Putamen (tissue), 1 donor: ENCODE results near the gene SYNPO2.
"Not testable (repeated sequence)": the region's sequence is repeated elsewhere in the genome, so short reads cannot be mapped to it uniquely, and the experiment has no call there.

Experiments used
- DNase-seq: peaks from one replicate; pipeline ENCODE4 v3.0.0-alpha.2; 2016; ENCODE audit warnings: low spot score

Gene SYNPO2

DNA sequence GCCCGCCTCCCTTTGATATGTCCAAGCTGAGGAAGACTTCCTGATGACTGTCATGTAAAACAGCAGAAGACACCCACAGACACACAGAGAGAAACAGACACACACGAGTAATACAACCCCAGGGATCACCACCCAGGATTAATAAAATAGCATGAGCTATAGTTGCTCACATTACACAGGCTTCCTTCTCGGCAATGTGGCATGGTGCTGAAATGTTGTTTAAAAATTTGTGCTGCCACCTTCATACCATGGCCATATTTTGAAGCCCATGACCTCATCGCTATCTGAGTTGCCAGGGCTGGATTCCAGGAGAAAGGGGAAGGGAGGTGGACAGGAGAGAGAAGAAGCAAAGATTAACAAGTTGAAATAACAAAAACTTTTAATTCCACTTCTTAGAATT is 111.7 kb downstream of the SYNPO2 start:
- no peak for DNase-seq

DNA sequence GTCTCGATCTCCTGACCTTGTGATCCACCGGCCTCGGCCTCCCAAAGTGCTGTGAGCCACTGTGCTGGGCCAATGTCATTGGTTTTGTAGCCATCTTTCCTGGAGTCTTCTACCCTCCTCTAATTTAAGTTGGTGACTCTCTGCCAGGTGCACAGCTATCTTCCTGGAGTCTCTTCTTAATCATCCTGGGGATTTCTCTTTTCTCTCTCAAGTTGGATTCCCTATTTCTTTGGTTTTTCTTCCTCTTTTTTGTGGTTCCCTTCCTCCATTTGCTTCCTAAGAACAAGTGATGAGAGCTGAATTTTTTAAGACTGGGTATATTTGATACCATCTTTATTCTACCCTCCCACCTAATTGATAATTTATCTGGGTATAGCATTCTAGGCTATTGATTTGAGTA is 113.8 kb downstream of the SYNPO2 start:
- DNase-seq, result no peak

DNA sequence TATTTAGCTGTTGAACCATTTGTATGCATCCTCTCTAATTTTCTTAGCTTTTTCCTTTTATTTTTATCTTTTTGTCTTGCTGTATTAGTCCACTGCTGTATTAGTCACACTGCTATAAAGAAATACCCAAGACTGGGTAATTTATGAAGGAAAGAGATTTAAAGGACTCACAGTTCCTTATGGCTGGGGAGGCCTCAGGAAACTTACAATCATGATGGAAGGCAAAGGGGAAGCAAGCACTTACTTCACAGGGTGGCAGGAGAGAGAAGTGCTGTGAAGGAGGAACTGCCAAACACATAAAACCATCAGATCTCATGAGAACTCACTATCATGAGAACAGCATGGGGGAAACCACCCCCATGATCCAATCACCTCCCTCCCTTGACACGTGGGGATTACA is 114.3 kb downstream of the SYNPO2 start:
- not testable (repeated sequence) for DNase-seq

DNA sequence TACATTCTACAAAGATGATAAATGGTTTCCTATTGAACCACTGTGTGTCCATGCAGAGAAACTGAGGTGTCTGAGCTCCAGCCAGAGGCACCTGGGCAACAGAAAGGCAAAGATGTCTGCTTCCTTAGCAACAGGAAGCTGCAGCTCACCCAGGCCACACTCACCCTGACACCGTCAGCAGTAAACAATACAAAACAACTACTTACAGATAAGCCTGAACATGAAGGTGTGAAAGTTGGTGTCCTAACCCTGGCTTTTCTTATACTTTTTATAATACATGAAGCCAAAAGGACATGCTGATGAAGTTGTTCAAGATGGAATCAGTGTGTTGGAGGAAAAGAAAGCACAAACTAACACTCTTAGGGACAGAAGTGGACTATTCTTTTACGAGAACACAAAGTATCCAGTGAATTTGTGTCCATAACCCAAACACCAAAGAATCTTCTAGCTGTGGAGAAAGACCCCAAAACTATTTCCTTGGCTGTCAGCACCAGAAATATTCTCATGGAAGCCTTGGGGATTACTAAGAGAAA is 117.3 kb downstream of the SYNPO2 start:
- no peak for DNase-seq

DNA sequence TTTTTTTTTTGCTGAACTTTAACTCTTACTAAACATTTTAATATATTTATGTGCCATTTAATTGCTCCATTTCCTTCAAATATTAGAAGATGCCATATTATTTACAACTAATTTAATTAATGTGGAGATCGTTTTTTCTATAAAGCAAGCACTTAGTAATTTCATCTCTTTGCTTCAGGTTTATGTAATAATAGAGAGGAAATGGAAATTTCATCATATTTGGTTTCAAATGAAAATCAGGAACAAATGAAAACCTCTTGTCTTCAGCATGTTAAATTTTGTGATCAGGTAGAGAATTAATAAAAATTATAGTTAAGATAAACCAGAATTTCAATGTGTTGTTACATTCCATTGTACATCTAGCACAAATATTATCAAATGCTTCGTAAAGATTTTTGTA is 120.1 kb downstream of the SYNPO2 start:
- no peak for DNase-seq

DNA sequence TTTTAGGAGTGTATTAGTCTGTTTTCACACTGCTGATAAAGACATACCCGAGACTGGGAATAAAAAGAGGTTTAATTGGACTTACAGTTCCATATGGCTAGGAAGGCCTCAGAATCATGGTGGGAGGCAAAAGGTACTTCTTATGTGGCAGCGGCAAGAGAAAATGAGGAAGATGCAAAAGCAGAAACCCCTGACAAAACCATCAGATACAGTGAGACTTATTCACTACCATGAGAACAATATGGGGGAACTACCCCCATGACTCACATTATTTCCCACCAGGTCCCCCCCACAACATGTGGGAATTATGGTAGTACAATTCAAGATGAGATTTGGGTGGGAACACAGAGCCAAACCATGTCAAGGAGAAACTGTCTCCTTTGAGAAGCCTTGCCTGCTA is 121.6 kb downstream of the SYNPO2 start:
- DNase-seq, result not testable (repeated sequence)

DNA sequence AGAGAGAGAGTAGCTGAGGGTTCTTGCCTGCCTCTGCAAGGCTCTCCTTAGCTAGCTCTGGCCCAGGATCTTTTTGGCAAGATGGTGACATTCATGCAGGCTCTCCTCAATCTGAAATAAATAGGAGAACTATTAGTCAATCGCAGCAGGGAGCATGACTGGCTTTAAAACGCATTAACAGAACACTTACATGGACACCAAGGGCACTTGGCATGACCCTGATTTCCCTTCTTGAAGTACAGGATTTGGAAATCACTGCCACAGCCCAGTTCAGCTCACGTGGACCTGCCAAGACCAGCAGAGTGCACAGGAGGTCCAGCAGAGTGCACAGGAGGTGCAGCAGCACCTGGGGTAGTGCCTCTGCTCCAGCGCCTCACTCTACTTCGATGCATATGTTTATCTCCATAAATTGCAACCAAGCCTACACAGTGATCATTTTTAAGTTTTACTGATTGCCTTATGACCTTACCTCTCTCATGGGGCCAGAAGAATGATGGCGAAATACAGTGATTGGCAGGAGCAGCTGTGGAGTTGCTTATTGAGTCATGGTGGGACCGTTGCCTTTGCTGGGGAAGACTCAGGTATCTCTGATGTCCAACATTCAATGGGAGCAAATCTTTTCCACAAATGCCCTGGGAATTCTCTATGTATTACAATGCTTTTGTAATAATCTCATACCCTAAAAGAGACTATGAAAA is 122.4 kb downstream of the SYNPO2 start:
- no peak for DNase-seq

DNA sequence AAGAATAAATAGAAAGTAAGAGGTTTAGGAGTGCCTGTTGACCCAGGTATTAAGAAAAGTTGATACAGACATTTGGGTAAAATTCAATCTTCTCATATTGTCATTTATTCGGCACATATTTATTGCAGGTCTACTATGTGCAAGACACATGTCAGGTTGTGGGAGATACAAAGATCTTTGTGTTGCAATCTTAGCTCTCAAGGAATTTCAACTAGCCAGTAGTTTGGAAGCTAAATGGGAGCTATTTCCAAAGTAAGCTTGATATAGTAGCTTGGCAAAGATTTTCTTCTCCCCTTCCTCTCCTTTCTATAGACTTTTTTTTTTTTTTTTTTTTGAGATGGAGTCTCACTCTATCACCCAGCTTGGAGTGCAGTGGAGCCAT is 122.9 kb downstream of the SYNPO2 start:
- no peak for DNase-seq

DNA sequence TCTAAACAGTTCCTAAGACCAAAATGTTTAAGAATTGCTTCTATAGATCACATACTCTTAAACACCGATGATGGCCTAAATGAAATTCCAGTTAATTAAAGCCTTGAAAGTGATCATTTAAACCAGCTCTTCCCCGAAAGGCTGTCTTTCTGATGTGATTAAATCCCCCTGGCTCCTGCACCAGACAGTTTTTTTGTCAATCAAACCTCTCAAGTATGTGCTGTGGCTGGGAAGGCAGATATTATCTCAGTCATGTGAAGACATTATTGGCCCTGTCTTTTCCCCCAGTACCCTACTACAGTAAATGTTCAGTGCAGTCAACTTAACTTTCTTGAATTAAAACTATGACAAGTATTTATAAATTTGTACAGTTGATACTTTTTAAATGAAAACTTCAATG is 126.0 kb downstream of the SYNPO2 start:
- no peak for DNase-seq

DNA sequence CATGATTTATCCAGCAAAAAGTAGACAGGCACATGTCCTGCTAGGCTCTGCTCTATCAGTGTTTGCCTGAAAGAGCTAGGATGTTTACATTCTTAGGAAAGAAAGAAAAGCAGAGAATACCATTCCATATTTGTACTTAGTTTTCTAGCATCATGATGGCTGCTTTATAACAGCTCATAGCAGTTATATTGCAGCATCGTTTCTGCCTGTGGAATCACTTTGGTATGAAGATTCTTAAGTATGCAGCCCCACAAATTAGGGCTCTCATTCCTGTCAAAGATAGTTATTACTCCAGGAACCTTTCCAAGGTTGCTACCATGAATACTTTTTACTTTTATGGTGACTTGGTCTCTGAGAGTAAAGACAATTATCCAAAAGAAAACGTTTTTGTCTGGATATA is 128.0 kb downstream of the SYNPO2 start:
- no peak for DNase-seq

DNA sequence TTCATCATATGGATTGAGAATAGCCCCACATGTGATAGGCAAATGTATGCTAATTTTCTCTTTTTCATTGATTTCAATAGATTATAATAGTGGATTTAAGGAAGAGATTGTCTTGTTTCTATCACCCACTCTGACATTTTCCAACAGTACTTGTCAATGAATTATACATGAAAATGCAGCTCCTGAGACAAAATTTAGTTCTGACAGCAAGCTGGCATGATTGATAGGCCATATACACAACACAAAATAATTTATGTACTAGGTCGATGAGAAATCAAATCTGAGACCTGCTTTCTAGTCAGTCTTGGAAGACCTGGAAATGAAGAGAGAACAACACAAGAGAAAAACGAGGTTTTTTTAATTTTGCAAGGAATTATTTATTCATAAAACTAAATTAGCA is 129.0 kb downstream of the SYNPO2 start:
- no peak for DNase-seq

DNA sequence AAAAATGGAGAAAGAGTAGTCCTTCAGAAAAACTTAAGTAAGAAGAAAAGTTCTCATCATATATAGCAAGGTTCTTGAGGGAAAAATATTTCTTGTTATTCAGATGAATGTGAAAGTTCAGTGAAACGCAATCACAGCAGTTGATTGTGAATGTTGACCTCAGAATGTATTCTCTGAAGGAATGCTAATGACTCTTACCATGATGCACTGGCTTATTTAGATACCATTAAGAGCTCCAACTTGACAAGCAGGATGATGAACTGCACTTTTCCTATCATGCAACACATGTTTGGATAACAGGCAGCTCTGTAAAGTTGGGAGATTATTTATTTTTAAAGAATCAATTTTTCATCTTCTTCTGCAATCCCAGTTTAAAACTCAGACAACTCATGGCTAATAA is 131.5 kb downstream of the SYNPO2 start:
- DNase-seq, result no peak

DNA sequence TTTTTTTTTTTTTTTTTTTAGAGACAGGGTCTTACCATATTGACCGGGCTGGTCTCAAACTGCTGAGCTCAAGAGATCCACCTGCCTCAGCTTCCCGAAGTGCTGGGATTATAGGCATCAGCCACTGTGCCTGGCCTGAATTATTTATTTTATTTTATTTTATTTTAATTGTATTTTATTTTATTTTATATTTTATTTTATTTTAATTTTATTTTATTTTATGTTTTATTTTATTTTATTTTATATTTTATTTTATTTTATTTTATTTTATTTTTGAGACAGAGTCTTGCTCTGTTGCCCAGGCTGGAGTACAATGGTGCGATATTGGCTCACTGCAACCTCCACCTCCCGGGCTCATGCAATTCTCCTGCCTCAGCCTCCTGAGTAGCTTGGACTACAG is 133.9 kb downstream of the SYNPO2 start:
- DNase-seq, result not testable (repeated sequence)

DNA sequence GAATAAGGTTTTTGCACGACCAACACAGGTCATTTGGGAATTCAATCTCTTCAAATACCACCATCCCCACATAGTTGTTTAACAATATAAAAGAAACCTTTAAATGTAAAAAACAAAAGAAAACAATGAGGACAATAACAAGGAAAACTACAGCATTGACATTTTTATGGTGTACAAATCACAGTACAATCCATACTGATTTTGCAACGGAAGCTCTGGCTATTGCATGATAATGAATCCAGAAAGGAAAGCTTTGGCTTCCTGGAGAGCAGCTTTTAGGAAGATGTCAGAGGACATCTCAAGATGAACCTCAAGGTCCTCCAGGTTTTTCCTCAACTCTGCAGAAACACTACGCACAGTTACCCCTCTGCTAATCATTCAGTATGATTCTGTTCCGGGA is 135.4 kb downstream of the SYNPO2 start:
- DNase-seq, result no peak

DNA sequence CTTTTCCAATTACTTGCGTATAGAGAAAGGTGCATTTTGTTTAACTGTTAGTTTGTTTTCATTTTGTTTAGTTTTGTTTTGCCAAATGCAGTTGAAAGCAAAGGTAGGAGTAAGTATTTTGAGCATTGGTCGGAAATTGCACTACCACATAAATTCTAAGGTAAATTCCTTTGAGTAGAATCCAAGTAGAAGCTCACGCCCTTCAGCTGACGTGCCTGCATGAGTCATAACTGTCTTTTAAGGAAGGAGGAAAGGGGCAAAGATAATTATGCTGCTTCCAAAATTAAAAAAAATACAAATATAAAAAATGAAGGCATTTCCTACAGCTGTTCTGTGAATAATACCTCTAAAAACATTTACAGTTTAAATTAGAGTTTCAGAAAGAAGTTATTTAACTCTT is 136.8 kb downstream of the SYNPO2 start:
- no peak for DNase-seq

DNA sequence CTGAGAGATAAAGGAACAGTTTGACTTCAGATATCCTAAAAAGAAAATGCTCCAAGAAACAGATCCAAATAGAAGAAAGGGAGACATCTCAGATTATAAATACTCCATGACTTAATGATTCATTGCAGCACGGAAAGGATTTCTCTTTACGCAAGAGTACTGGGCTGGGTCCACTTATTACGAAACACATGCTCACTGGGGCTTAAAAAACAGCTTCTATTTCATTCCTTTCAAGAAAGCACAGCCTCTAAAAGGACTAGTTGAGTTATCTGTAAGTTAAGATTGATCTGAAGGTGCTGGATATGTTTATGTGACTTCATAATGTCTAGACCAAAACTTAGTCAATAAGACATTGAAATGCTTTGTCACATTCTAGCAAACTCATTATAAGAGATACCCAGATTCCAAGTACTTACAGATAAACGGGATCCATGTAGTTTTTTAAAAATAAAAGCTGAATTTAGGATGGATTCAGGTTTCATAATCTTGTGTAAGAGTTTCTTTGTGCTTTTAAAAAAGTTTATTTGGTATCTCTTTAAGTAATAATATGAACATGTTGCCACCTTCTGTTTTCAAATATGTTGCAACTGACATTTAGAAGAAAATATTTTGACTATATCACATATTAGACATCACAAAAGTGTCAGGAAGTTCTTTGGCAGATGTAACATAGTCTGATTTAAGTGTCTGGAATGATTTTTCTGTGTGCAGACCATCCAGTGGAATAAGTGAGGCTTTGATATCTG is 137.4 kb downstream of the SYNPO2 start:
- no peak for DNase-seq

DNA sequence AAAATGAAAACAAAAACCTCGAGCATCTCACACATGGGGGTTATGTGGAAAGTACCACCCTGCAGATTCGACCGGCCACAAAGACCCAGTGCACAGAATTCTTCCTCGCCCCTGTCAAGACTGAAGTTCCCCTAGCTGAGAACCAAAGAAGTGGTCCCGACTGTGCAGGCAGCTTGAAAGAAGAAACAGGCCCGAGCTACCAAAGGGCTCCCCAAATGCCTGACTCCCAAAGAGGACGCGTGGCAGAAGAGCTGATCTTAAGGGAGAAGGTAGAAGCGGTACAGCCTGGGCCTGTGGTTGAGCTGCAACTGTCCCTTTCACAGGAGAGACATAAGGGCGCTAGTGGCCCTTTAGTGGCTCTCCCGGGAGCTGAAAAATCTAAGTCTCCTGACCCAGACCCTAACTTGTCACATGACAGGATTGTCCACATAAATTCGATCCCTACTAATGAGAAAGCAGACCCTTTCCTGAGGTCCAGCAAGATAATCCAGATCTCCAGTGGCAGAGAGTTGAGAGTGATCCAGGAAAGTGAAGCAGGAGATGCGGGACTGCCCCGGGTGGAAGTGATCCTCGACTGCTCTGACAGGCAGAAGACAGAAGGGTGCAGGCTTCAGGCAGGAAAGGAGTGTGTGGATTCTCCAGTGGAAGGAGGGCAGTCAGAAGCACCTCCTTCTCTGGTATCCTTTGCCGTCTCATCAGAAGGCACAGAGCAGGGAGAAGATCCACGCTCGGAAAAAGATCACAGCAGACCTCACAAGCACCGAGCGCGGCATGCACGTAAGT is 138.2 kb downstream of the SYNPO2 start:
- DNase-seq, result no peak

DNA sequence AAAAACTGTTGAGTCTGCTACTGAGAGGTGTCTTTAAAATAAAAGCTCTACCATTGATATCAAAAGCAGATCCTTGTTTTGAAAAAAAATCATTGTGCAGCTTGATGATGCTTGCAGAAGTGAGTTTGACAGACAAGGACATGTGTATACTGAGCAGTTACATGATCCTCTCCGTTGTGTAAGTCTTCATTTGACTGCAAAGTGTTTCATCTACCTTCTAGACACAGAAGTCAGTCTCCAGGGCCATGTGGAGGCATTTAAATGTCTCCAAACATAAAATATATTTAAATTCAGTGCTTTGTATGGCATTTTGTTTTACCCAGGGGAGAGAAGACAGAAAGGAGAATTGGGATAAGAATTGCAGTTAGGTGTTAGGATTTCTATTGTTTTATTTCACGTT is 139.2 kb downstream of the SYNPO2 start:
- DNase-seq, result no peak

DNA sequence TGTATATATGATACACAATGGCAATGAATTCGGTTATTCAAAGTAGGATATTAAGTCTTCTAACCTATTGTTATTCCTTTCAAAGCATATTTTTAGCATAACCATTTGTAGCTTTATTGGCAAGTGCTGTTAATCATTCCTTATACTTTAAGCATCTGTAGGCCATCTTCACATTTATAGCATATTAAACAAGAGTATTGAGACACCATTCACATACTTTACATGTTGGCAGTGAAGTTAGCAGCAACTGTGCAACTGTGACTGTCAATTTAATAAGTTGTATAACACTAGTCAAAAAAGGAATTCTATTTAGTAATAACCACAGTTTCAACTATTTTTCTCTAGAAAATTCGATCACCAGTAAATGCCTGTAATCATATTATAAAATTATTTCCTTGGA is 139.6 kb downstream of the SYNPO2 start:
- no peak for DNase-seq

DNA sequence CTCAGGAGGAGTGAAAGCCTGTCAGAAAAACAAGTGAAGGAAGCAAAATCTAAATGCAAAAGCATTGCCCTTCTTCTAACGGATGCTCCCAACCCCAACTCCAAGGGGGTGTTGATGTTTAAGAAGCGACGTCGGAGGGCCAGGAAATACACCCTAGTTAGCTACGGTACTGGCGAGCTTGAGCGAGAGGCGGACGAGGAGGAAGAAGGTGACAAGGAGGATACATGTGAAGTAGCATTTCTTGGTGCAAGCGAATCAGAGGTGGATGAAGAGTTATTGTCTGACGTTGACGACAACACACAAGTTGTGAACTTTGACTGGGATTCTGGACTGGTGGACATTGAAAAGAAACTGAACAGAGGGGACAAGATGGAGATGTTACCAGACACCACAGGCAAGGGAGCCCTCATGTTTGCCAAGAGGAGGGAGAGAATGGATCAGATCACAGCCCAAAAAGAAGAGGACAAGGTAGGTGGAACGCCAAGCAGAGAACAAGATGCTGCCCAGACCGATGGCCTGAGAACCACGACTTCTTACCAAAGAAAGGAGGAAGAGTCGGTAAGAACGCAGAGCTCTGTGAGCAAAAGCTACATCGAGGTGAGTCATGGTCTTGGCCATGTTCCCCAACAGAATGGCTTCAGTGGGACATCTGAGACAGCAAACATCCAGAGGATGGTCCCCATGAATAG is 141.3 kb downstream of the SYNPO2 start:
- DNase-seq, result no peak

DNA sequence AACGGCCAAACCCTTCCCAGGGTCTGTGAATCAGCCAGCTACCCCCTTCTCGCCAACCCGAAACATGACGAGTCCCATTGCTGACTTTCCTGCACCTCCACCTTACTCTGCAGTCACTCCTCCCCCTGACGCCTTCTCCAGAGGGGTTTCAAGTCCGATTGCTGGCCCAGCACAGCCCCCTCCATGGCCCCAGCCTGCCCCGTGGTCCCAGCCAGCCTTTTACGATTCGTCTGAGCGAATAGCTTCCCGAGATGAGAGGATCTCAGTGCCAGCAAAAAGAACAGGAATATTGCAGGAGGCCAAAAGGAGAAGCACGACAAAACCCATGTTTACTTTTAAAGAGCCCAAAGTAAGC is 141.9 kb downstream of the SYNPO2 start:
- DNase-seq, result no peak

DNA sequence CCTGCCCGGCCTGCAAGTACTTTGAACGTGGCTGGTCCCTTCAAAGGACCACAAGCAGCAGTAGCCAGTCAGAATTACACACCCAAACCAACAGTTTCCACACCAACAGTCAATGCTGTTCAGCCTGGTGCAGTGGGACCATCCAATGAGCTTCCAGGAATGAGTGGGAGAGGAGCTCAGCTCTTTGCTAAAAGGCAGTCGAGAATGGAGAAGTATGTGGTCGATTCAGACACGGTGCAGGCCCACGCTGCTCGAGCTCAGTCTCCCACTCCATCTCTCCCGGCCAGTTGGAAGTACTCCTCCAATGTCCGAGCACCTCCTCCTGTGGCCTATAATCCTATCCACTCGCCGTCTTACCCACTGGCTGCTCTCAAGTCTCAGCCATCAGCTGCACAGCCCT is 142.6 kb downstream of the SYNPO2 start:
- DNase-seq, result no peak
